Tibial nerve (tissue), 4 donors: ENCODE data around the gene LSM7. TPM values are rescaled to one million over a fixed set of nuclear protein-coding genes. Genes with fewer than 3 reads are reported as not detected.
A peak's percentile ranks its signal among the peaks of the same experiment; 100 is the strongest.

ENCODE experiments used
- DNase-seq, 2 donors: peaks; one replicate each; pipeline ENCODE4 v3.0.0-alpha.2; 2019; ENCODE audit warnings: low spot score in 2 of 2
- H3K27ac ChIP-seq, 4 donors: fragments of 200-600 bp; sonication (generic) in 3 of 4; one replicate each; pipeline ENCODE4 v1.5.1; 2017 to 2019; ENCODE audit warnings: mild to moderate bottlenecking in 1 of 4
- H3K27me3 ChIP-seq, 2 donors: fragments of 200-600 bp; sonication (generic) in 1 of 2; one replicate each; pipeline versions ENCODE4 v1.5.1 to v1.6.0; 2017 to 2019
- H3K36me3 ChIP-seq, 3 donors: fragments of 200-600 bp; sonication (generic); one replicate each; pipeline ENCODE4 v1.5.1; 2018 to 2019
- H3K4me1 ChIP-seq, 4 donors: fragments of 200-600 bp; sonication (generic) in 3 of 4; one replicate each; pipeline ENCODE4 v1.5.1; 2017 to 2019
- H3K4me3 ChIP-seq, 4 donors: fragments of 200-600 bp; sonication (generic) in 3 of 4; one replicate each; pipeline ENCODE4 v1.5.1; 2017 to 2019; ENCODE audit warnings: mild to moderate bottlenecking in 1 of 4, moderate library complexity in 1 of 4
- H3K9me3 ChIP-seq, 4 donors: fragments of 200-600 bp; sonication (generic) in 3 of 4; one replicate each; pipeline ENCODE4 v1.5.1; 2017 to 2019
- CTCF ChIP-seq, 5 experiments: fragments of 200-600 bp in 3 of 5; fragments of 450-650 bp in 2 of 5; sonication (generic) in 3 of 5; IDR thresholded peaks; one replicate each; pipeline ENCODE4 v1.5.1; 2016 to 2019; ENCODE audit warnings: antibody characterized with exemption in 5 of 5, mild to moderate bottlenecking in 3 of 5, moderate library complexity in 2 of 5
- EP300 ChIP-seq, 2 donors: sonication (generic); formaldehyde crosslinking; IDR thresholded peaks; one replicate each; pipeline ENCODE4 v1.6.1; 2017; ENCODE audit warnings: antibody characterized with exemption in 2 of 2, mild to moderate bottlenecking in 1 of 2
- POLR2A ChIP-seq, 2 donors: fragments of 450-650 bp; IDR thresholded peaks; one replicate each; pipeline ENCODE4 v1.6.1; 2017; ENCODE audit warnings: antibody characterized with exemption in 2 of 2, mild to moderate bottlenecking in 2 of 2, moderate library complexity in 2 of 2
- WGBS, 2 donors: methylation state at CpG; one replicate each; pipeline ENCODE4 v1.1.5; 2018; 5-methylcytosine and 5-hydroxymethylcytosine counted together
- total RNA-seq, 4 donors: library from RNA; depleted of rRNA; stranded (reverse); fragments of >200 nt; gene quantifications; one replicate each; pipeline ENCODE4 v1.1.0, GENCODE V29; 2016

LSM7 gene
- 100 to 1,000 TPM in 2 of 4 donors, 10 to 100 TPM in 2; 54.1 to 167 (median 87.7) TPM for total RNA-seq

- peak; percentile 18 to 68 for TF ChIP-seq POLR2A (IDR thresholded peaks at IDR 0.05)
- TF ChIP-seq CTCF (IDR thresholded peaks at IDR 0.05), result peak in 2 of 5 experiments; percentile 25 to 39
- peak; percentile 81 to 91 for TF ChIP-seq EP300 (IDR thresholded peaks at IDR 0.05)
- Histone ChIP-seq H3K9me3 (no peaks in the 10 kb centered on the region), H3K27me3 (no peaks in the 10 kb centered on the region), H3K27ac (peak within 1 kb of the TSS in 3 of 4 donors; percentile 79 to 87 (median 84)), H3K4me3 (peak within 1 kb of the TSS; percentile 75 to 93 (median 86)), H3K4me1 (peaks cover 0 to 67% (median 46%) of the 10 kb centered on the region in 4 donors), H3K36me3 (peaks cover 0 to 25% (median 3%) of the 10 kb centered on the region in 3 donors)
- WGBS, 2 donors, result 0 to 1% methylated on average over 50 to 78 of the region's 89 CpGs
- peak; percentile 83 to 84 for DNase-seq
These were observed at the start of gene LSM7, which contains the start of gene SPPL2B for GRCh38 chr19:2328401-2329148. Gene LSM7 (minus strand): TSS chr19:2328586. CDS start chr19:2328566, 20 bp downstream. Gene SPPL2B (plus strand): TSS chr19:2328684. CDS start chr19:2328710, 26 bp downstream.

- Histone ChIP-seq H3K27ac (no peak overlapping the region), H3K36me3 (no peaks in the 10 kb centered on the region), H3K4me1 (peaks cover 0 to 6% (median 0%) of the 10 kb centered on the region in 4 donors), H3K27me3 (peaks cover 0 to 13% of the 10 kb centered on the region in 2 donors), H3K9me3 (peaks cover 0 to 18% (median 0%) of the 10 kb centered on the region in 4 donors), H3K4me3 (no peak overlapping the region)
- no peak for DNase-seq
- TF ChIP-seq CTCF (IDR thresholded peaks at IDR 0.05), result no peak
- no peak for TF ChIP-seq POLR2A (IDR thresholded peaks at IDR 0.05)
- no peak for TF ChIP-seq EP300 (IDR thresholded peaks at IDR 0.05)
- 56 to 65% methylated on average over 15 of the region's 15 CpGs for WGBS, 2 donors
These were observed 48.6 kb upstream of the LSM7 start for GRCh38 chr19:2376784-2377519.

- DNase-seq, result no peak
- Histone ChIP-seq H3K4me3 (no peak overlapping the region), H3K4me1 (no peaks in the 10 kb centered on the region), H3K27ac (no peak overlapping the region), H3K9me3 (peaks cover 0 to 15% (median 0%) of the 10 kb centered on the region in 4 donors), H3K36me3 (no peaks in the 10 kb centered on the region), H3K27me3 (peaks cover 0 to 23% of the 10 kb centered on the region in 2 donors)
- 71 to 85% methylated on average over 7 of the region's 7 CpGs for WGBS, 2 donors
- TF ChIP-seq POLR2A (IDR thresholded peaks at IDR 0.05) (no peak), CTCF (IDR thresholded peaks at IDR 0.05) (no peak), EP300 (IDR thresholded peaks at IDR 0.05) (no peak)
These were observed 47.2 kb upstream of the LSM7 start for GRCh38 chr19:2375353-2376121.

- Histone ChIP-seq H3K4me3 (no peak overlapping the region), H3K9me3 (peaks cover 0 to 9% (median 0%) of the 10 kb centered on the region in 4 donors), H3K4me1 (no peaks in the 10 kb centered on the region), H3K27ac (no peak overlapping the region), H3K36me3 (no peaks in the 10 kb centered on the region), H3K27me3 (peaks cover 0 to 31% of the 10 kb centered on the region in 2 donors)
- DNase-seq, result no peak
- no peak for TF ChIP-seq CTCF (IDR thresholded peaks at IDR 0.05)
- TF ChIP-seq EP300 (IDR thresholded peaks at IDR 0.05), result no peak
- TF ChIP-seq POLR2A (IDR thresholded peaks at IDR 0.05), result no peak
- WGBS, 2 donors, result 80 to 87% methylated on average over 13 of the region's 13 CpGs
These were observed 46.4 kb upstream of the LSM7 start for GRCh38 chr19:2374808-2375207.
